ENCODE data around the gene MSI2. TPM values are rescaled to one million over a fixed set of nuclear protein-coding genes. Genes with fewer than 3 reads are reported as not detected.

MSI2 gene
- total and polyA plus RNA-seq, 2 experiments from 2014 or later, result 15.7 to 76.4 TPM

DNA sequence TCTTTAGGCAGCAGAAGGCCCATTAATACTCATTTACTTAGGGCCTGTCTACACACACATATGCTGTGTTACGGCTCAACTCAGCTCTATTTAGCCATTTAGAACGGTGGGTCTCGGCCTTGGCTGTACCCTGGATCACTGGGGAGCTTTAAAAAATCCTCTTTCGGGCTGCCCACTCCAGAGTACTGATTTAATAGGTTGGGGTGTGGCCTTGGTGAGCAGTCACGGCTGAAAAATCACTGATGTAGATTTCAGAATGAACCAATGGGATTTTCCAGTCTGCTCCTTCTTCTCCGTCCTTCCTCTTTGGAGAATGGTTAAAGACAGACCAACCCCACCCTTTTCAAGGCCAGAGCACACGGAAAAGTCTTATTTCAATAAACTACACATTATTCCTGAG is 265.3 kb downstream of the MSI2 start:
- peak overlapping the region; percentile 87 for H3K27ac ChIP-seq
- H3K9me3 ChIP-seq (ENCODE audit: low read depth), result no peaks in the 10 kb centered on the region
- no peak for DNase-seq (ENCODE audit: low read depth in 1 of 2, low spot score in 1 of 2)
- H3K27me3 ChIP-seq, result no peaks in the 10 kb centered on the region
- peaks cover 66% of the 10 kb centered on the region for H3K4me1 ChIP-seq (ENCODE audit: low read depth)
- no peak overlapping the region for H3K4me3 ChIP-seq
- TF ChIP-seq, protein P1, sequence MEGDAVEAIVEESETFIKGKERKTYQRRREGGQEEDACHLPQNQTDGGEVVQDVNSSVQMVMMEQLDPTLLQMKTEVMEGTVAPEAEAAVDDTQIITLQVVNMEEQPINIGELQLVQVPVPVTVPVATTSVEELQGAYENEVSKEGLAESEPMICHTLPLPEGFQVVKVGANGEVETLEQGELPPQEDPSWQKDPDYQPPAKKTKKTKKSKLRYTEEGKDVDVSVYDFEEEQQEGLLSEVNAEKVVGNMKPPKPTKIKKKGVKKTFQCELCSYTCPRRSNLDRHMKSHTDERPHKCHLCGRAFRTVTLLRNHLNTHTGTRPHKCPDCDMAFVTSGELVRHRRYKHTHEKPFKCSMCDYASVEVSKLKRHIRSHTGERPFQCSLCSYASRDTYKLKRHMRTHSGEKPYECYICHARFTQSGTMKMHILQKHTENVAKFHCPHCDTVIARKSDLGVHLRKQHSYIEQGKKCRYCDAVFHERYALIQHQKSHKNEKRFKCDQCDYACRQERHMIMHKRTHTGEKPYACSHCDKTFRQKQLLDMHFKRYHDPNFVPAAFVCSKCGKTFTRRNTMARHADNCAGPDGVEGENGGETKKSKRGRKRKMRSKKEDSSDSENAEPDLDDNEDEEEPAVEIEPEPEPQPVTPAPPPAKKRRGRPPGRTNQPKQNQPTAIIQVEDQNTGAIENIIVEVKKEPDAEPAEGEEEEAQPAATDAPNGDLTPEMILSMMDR (IDR thresholded peaks at IDR 0.05; ENCODE audit: low read depth, low read length), result no peak
- H3K36me3 ChIP-seq, result no peaks in the 10 kb centered on the region

DNA sequence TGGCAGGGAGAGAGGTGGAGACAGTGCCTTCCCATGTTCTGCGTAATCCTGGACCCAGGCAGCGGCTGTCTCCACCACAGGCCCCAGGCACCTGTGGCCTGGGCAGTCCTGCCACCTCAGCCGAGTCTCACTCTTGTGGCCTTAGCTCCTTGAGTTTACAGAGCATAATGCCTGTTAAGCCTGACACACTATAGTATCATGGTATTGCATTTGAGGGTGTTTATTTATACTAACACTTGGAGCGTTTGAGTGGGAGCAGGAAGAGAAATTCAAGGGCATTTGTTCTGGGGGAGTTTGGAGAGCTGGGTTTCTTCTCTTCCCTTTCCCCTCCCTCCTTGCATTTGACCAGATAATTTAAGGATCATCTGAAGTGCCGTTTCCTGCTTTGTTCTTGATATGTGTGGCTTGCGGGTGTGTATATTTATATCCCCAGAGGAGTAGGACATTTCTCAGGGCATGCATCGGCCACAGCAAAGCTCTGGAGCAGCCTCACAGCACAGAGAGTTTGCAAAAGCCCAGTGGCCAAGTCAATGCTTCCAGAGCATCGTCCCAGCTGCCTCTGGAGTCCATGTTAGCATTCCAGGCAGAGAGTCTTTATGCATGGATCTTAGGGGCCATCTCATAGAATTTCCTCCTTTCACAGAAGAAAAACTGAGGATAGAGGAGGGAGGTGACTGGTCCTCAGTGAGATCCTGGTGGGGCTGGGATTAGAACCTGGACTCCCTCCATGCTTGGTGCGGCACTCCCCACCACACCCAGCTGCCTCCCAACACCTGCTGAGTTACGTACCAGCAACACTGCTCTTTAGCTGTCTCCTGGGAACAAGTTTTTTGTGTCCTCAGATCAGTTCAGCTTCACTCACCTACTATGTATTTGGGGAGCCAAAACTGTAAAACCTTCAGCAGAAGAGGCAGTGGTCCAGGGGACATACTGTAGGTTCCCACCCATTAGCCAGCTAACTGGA is 266.0 kb downstream of the MSI2 start:
- Histone ChIP-seq H3K4me3 (no peak overlapping the region), H3K27me3 (no peaks in the 10 kb centered on the region), H3K36me3 (no peaks in the 10 kb centered on the region), H3K27ac (peak overlapping the region; percentile 87), H3K4me1 (ENCODE audit: low read depth) (peaks cover 59% of the 10 kb centered on the region), H3K9me3 (ENCODE audit: low read depth) (no peaks in the 10 kb centered on the region)
- TF ChIP-seq, protein P1 (IDR thresholded peaks at IDR 0.05; ENCODE audit: low read depth, low read length), result no peak
- peak in 1 of 2 donors; percentile 37 for DNase-seq (ENCODE audit: low read depth in 1 of 2, low spot score in 1 of 2)

DNA sequence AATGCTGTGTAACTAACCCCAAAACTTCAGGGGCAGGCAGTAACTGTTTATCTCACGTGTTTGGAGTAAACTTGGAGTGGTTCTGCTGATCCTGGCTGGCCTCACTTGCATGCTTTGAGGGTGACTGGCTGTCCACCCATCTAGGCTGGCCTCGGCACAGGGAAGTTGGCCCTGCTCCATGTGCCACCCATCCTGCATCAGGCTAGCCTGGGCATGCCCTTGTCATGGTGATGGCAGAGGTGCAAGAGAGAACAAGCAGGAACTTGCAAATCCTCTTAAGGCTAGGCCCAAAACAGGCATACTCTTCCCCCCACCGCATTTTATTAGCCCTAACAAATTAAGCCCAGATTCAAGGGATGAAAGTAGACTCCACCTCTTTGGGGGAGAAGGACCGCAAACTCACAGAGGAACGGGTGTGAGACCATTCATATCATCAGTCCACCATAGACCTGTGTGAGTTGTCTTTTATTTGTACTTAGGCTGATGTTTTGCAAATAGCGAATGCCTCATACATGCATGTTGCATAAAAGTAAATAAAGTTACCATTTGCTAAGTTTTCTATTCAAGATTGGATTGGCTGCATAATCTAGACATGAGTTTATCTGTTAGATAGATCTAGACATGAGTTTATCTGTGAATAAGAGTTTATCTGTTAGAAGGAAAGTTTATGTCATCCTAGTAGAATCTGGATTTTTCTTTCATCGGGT is 267.8 kb downstream of the MSI2 start:
- TF ChIP-seq, protein P1 (IDR thresholded peaks at IDR 0.05; ENCODE audit: low read depth, low read length), result no peak
- Histone ChIP-seq H3K4me1 (ENCODE audit: low read depth) (peaks cover 48% of the 10 kb centered on the region), H3K36me3 (no peaks in the 10 kb centered on the region), H3K4me3 (no peak overlapping the region), H3K27ac (no peak overlapping the region), H3K9me3 (ENCODE audit: low read depth) (no peaks in the 10 kb centered on the region), H3K27me3 (no peaks in the 10 kb centered on the region)
- no peak for DNase-seq (ENCODE audit: low read depth in 1 of 2, low spot score in 1 of 2)

DNA sequence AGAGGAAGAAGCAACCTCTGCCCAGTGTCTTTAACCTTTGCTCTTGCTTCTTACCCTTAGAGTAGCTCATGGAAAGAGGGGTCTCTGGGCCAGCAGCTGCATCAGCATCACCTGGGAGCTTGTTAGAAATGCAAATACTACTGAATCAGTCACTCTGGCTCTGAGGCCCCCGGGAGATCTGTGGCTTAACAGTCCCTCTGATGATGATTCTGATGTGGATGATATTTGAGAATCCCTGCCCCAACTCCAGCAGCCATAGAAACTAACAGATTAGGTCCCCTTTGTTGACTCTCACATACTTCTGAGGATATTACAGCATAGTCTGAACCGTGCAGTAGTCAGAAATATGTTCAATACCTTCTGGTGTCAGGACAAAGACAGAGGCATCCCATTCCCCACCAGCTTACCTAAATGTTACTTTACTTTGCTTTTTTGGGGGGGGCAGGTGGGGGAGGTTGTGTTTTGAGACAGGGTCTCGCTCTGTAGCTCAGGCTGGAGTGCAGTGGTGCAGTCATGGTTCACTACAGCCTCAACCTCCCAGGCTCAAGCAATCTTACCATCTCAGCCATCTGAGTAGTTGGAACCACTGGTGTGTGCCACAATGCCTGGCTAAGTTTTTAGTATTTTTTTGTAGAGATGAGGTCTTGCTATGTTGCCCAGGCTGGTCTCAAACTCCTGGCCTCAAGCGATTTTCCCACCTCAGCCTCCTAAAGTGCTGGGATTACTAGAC is 268.7 kb downstream of the MSI2 start:
- TF ChIP-seq, protein P1 (IDR thresholded peaks at IDR 0.05; ENCODE audit: low read depth, low read length), result no peak
- Histone ChIP-seq H3K27me3 (no peaks in the 10 kb centered on the region), H3K27ac (no peak overlapping the region), H3K9me3 (ENCODE audit: low read depth) (no peaks in the 10 kb centered on the region), H3K4me1 (ENCODE audit: low read depth) (peaks cover 45% of the 10 kb centered on the region), H3K4me3 (no peak overlapping the region), H3K36me3 (no peaks in the 10 kb centered on the region)
- no peak for DNase-seq (ENCODE audit: low read depth in 1 of 2, low spot score in 1 of 2)
